Right cardiac atrium (tissue), 5 donors: ENCODE measurements around the gene APC. TPM values are rescaled to one million over a fixed set of nuclear protein-coding genes. Genes with fewer than 3 reads are reported as not detected.
"Not testable (repeated sequence)": the region's sequence is repeated elsewhere in the genome, so short reads cannot be mapped to it uniquely, and the experiment has no call there.

Experiments used
- ATAC-seq, 2 donors: fragments of 200-7000 bp; cut with Tn5 transposase; one replicate each; pipeline versions ENCODE4 v1.8.0 to v1.9.1; 2020; ENCODE audit warnings: moderate library complexity in 2 of 2, mild to moderate bottlenecking in 1 of 2
- DNase-seq, 3 donors: peaks; one replicate each; pipeline ENCODE4 v3.0.0-alpha.2; 2020
- H3K27ac ChIP-seq: one replicate; pipeline ENCODE4 v1.5.1; 2013; ENCODE audit warnings: mild to moderate bottlenecking, low read length, control low read depth, moderate library complexity
- H3K27me3 ChIP-seq: one replicate; pipeline ENCODE4 v1.6.1; 2013; ENCODE audit not compliant: control insufficient read depth, insufficient read depth
- H3K4me1 ChIP-seq: one replicate; pipeline ENCODE4 v1.6.1; 2013; ENCODE audit warnings: low read length; ENCODE audit not compliant: control insufficient read depth, insufficient read depth
- H3K4me3 ChIP-seq: one replicate; pipeline ENCODE4 v1.5.1; 2013; ENCODE audit warnings: low read length, control low read depth
- H3K9me3 ChIP-seq: one replicate; pipeline ENCODE4 v1.6.1; 2013; ENCODE audit warnings: low read length; ENCODE audit not compliant: control insufficient read depth
- WGBS: extraction: QIAGEN DNeasy Blood & Tissue Kit; methylation state at CpG from one replicate; pipeline ENCODE4 v1.1.7; 2013; 5-methylcytosine and 5-hydroxymethylcytosine counted together
- intact Hi-C, 4 donors: fragments of 100-400 bp; cut with DNase I; formaldehyde crosslinking; loops; one replicate each; pipeline versions ENCODE4 v1.11.0 to v1.14.0; 2022 to 2023
- polyA plus RNA-seq: library from polyadenylated mRNA; stranded (reverse); fragments of 200-250 nt; gene quantifications from one replicate; pipeline ENCODE4 v1.2.3, GENCODE V29; 2013
- total RNA-seq, 4 donors: library from RNA; stranded (reverse); fragmentation: NEBNext Ultra II Directional; extraction: Animal tissue kit (Norgen Biotek cat#: 25700); gene quantifications; one replicate each; pipeline ENCODE4 v1.2.1, GENCODE V29; 2021
- donor health status: healthy with polysubstance abuse.
- donor health status: DM: no; HTN: yes; CAD: no.
- donor health status: DM: no; HTN: no; CAD: no.
- donor health status: DM: no; HTN: yes; CAD: no; lungs with severe emphysema.
- donor health status: DM: yes; HTN: yes; CAD: no.

APC gene
- total and polyA plus RNA-seq, 5 donors, result 5.4 to 46.3 (median 41.6) TPM

- Histone ChIP-seq H3K27me3 (no peaks in the 10 kb centered on the region), H3K9me3 (no peaks in the 10 kb centered on the region), H3K4me3 (no peak overlapping the region), H3K27ac (no peak overlapping the region), H3K4me1 (peaks cover 8% of the 10 kb centered on the region)
- DNase-seq (no peak), ATAC-seq (no peak)
- intact Hi-C loops, result no loop called here
Observed at GRCh38 chr5:112857866-112858265, 120.2 kb downstream of the APC start.

GRCh38 chr5:112860571-112860928 is 122.9 kb downstream of the APC start:
- intact Hi-C loops, result loop anchor here in 1 of 4 donors (5.0 kb wide), 1 partner anchor 62 kb away; the partner anchor contains the start of gene REEP5

GRCh38 chr5:112860929-112861637 is 123.4 kb downstream of the APC start, which contains the start of gene SRP19:
Gene SRP19, plus strand, starts transcription at chr5:112861287. Its CDS starts 90 bp downstream, at chr5:112861377.
- under 1% methylated on average over 47 of the region's 47 CpGs for WGBS
- Histone ChIP-seq H3K4me1 (peaks cover 8% of the 10 kb centered on the region), H3K27me3 (no peaks in the 10 kb centered on the region), H3K9me3 (no peaks in the 10 kb centered on the region), H3K27ac (peak within 1 kb of the TSS; percentile 83), H3K4me3 (peak within 1 kb of the TSS; percentile 98)
- DNase-seq, result peak; percentile 95 to 97 (median 96)
- intact Hi-C loops, result loop anchor here in 1 of 4 donors (5.0 kb wide), 1 partner anchor 61 kb away; the partner anchor contains the start of gene REEP5
- ATAC-seq, result peak; percentile 97

More at GRCh38 chr5:112860571-112860928, 122.9 kb downstream of the APC start:
- not testable (repeated sequence) for H3K27me3 ChIP-seq, ATAC-seq, DNase-seq, H3K4me1 ChIP-seq, H3K9me3 ChIP-seq
- 72% methylated on average over 11 of the region's 11 CpGs for WGBS
- Histone ChIP-seq H3K4me3 (peak overlapping the region; percentile 98), H3K27ac (peak overlapping the region; percentile 40)

- H3K27ac ChIP-seq, result peak overlapping the region; percentile 83
- H3K4me1 ChIP-seq, result peaks cover 8% of the 10 kb centered on the region
- ATAC-seq (no peak), DNase-seq (no peak)
- H3K27me3 ChIP-seq, result no peaks in the 10 kb centered on the region
- H3K4me3 ChIP-seq, result peak overlapping the region; percentile 98
- intact Hi-C loops, result loop anchor here in 1 of 4 donors (5.0 kb wide), 1 partner anchor 61 kb away; the partner anchor contains the start of gene REEP5
- WGBS, result under 1% methylated on average over 8 of the region's 8 CpGs
- no peaks in the 10 kb centered on the region for H3K9me3 ChIP-seq
Observed at GRCh38 chr5:112861638-112861985, 123.9 kb downstream of the APC start.

GRCh38 chr5:112862085-112862484 is 124.4 kb downstream of the APC start:
- no peaks in the 10 kb centered on the region for H3K27me3 ChIP-seq
- 58% methylated on average over 9 of the region's 9 CpGs for WGBS
- intact Hi-C loops, result loop anchor here in 1 of 4 donors (5.0 kb wide), 1 partner anchor 60 kb away; the partner anchor contains the start of gene REEP5
- H3K4me3 ChIP-seq, result peak overlapping the region; percentile 98
- H3K4me1 ChIP-seq, result peaks cover 8% of the 10 kb centered on the region
- ATAC-seq (no peak), DNase-seq (peak in 1 of 3 donors; percentile 34)
- H3K27ac ChIP-seq, result no peak overlapping the region
- no peaks in the 10 kb centered on the region for H3K9me3 ChIP-seq

- intact Hi-C loops, result loop anchor here in 1 of 4 donors (5.0 kb wide), 1 partner anchor 59 kb away; the partner anchor contains the start of gene REEP5
- no peaks in the 10 kb centered on the region for H3K9me3 ChIP-seq
- ATAC-seq, result no peak
- H3K27me3 ChIP-seq, result no peaks in the 10 kb centered on the region
- no peak overlapping the region for H3K27ac ChIP-seq
- H3K4me3 ChIP-seq, result no peak overlapping the region
- H3K4me1 ChIP-seq, result peaks cover 8% of the 10 kb centered on the region
- 58% methylated on average over 4 of the region's 4 CpGs for WGBS
- peak in 2 of 3 donors; percentile 28 to 56 for DNase-seq
Observed at GRCh38 chr5:112863549-112863948, 125.9 kb downstream of the APC start.

- ATAC-seq, result no peak
Observed at GRCh38 chr5:112865128-112865527, 127.4 kb downstream of the APC start.

GRCh38 chr5:112866739-112867138 is 129.1 kb downstream of the APC start:
- intact Hi-C loops, result no loop called here

More at GRCh38 chr5:112865128-112865527, 127.4 kb downstream of the APC start:
- Histone ChIP-seq H3K4me3 (no peak overlapping the region), H3K4me1 (peaks cover 8% of the 10 kb centered on the region), H3K27me3 (no peaks in the 10 kb centered on the region), H3K9me3 (no peaks in the 10 kb centered on the region), H3K27ac (no peak overlapping the region)
- no peak for DNase-seq
- 91% methylated on average over 3 of the region's 3 CpGs for whole genome bisulfite sequencing
- intact Hi-C loops, result no loop called here

GRCh38 chr5:112867411-112867810 is 129.7 kb downstream of the APC start:
- Histone ChIP-seq H3K27ac (no peak overlapping the region), H3K4me1 (peaks cover 1% of the 10 kb centered on the region), H3K9me3 (no peaks in the 10 kb centered on the region), H3K27me3 (no peaks in the 10 kb centered on the region), H3K4me3 (no peak overlapping the region)
- intact Hi-C loops, result no loop called here
- 90% methylated on average over 5 of the region's 5 CpGs for WGBS
- DNase-seq (no peak), ATAC-seq (no peak)

More at GRCh38 chr5:112866739-112867138, 129.1 kb downstream of the APC start:
- ATAC-seq, result no peak
- WGBS, result 91% methylated on average over 2 of the region's 2 CpGs
- DNase-seq, result no peak
- H3K9me3 ChIP-seq, result no peaks in the 10 kb centered on the region
- no peak overlapping the region for H3K4me3 ChIP-seq
- H3K27me3 ChIP-seq, result no peaks in the 10 kb centered on the region
- peaks cover 6% of the 10 kb centered on the region for H3K4me1 ChIP-seq
- H3K27ac ChIP-seq, result no peak overlapping the region

- WGBS, result 95% methylated on average over 3 of the region's 3 CpGs
- Histone ChIP-seq H3K4me3 (no peak overlapping the region), H3K27ac (no peak overlapping the region), H3K9me3 (no peaks in the 10 kb centered on the region), H3K4me1 (no peaks in the 10 kb centered on the region), H3K27me3 (no peaks in the 10 kb centered on the region)
- intact Hi-C loops, result no loop called here
- DNase-seq (no peak), ATAC-seq (no peak)
Observed at GRCh38 chr5:112869948-112870347, 132.3 kb downstream of the APC start.

- no peak overlapping the region for H3K4me3 ChIP-seq
- no peak for ATAC-seq
- intact Hi-C loops, result no loop called here
- no peaks in the 10 kb centered on the region for H3K9me3 ChIP-seq
- H3K27ac ChIP-seq, result no peak overlapping the region
- H3K27me3 ChIP-seq, result no peaks in the 10 kb centered on the region
- DNase-seq, result no peak
- 56% methylated on average over 3 of the region's 3 CpGs for WGBS
- H3K4me1 ChIP-seq, result no peaks in the 10 kb centered on the region
Observed at GRCh38 chr5:112870966-112871365, 133.3 kb downstream of the APC start.
